ENCODE measurements around the gene ZNF180.
"Not testable (repeated sequence)": the region's sequence is repeated elsewhere in the genome, so short reads cannot be mapped to it uniquely, and the experiment has no call there.

ZNF180 gene

DNA sequence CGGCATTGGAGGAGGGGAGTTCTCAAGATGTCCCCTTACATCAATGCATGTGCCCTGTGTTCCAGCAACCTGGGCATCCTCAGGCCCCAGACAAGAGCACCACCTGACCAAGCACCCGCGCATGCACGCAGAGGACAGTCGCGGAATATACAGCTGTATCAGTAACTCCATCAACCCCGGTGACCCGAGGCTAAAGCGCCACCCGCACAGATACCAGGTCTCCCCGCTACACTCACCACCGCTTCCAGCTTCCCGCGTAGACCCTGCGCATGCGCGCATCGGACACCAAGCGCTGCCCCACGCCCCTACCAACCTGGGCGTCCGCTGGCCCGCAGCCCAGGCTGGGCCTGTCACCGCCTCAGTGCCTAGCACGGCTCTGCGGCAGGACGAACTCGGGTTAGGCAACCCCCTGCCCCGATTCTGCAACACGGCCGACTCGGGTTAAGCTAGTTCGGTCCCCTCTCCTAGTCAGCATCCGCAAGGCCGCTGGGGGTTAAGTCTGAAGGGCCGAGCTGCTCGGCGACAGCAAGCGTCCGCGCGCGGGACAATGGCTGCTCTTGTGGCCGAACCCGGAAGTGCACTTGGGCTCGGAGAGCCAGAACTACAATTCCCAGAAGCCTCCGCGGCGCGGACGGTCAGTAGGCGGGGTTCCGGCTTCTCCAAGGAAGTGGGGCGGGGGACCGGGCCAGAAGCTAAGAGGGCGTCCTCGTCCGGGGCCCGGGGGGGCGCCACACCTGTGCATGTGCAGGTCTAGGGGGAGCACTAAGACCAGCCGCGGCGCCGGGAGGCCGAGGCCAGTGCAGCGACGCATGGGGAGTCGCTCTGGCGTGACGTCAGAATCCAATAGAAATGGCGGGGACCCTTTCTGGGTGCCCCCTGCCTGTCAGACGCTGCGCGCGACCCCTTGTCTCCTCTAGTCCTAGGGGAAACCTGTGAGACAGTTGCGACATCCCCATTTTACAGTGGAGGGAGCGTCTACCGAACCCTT is at the start of gene ZNF180:
Gene ZNF180 (minus strand): TSS at position 561 of the 988 bp plus-strand sequence. CDS start 3,188 bp downstream, outside the sequence.
- H3K27ac Mint-ChIP-seq, result peak within 1 kb of the TSS; percentile 94
- H3K4me3 Mint-ChIP-seq, result peak within 1 kb of the TSS; percentile 90
- peaks cover 33% of the 10 kb centered on the region for H3K9me3 Mint-ChIP-seq
- H3K4me1 Mint-ChIP-seq, result peaks cover 46% of the 10 kb centered on the region
- DNase-seq (ENCODE audit: low spot score in 2 of 2) (peak; percentile 93 to 97), ATAC-seq (peak; percentile 92)
- peaks cover 51% of the 10 kb centered on the region for H3K36me3 Mint-ChIP-seq

- peaks cover 18% of the 10 kb centered on the region for H3K9me3 Mint-ChIP-seq
- no peak for DNase-seq (ENCODE audit: low spot score in 2 of 2)
- no peaks in the 10 kb centered on the region for H3K4me1 Mint-ChIP-seq
- H3K27ac Mint-ChIP-seq, result no peak overlapping the region
- no peak overlapping the region for H3K4me3 Mint-ChIP-seq
- no peak for ATAC-seq
- H3K36me3 Mint-ChIP-seq, result no peaks in the 10 kb centered on the region
Observed at GRCh38 chr19:44549507-44549906, 49.2 kb upstream of the ZNF180 start.

GRCh38 chr19:44548736-44549135 is 48.4 kb upstream of the ZNF180 start:
- H3K9me3 Mint-ChIP-seq, result peaks cover 18% of the 10 kb centered on the region
- no peak for ATAC-seq
- no peak for DNase-seq (ENCODE audit: low spot score in 2 of 2)
- no peak overlapping the region for H3K4me3 Mint-ChIP-seq
- H3K36me3 Mint-ChIP-seq, result no peaks in the 10 kb centered on the region
- H3K4me1 Mint-ChIP-seq, result no peaks in the 10 kb centered on the region
- H3K27ac Mint-ChIP-seq, result no peak overlapping the region

DNA sequence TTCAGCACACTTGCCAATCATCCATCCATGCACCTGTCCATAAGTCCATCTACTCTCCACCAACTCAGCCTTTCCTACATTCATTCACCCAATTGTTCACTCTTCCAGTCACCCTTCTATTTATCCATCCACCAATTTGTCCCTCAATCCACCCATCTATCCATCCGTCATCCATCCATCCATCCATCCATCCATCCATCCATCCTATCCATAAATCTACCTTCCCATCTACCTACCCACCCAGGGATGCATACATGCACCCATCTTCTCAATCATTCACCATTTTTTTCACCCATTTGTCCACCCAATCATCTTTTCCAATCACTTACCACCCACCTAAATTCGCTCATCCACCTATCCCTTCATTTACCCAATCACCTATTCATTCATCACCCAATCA is 43.7 kb upstream of the ZNF180 start:
- Mint-ChIP-seq H3K9me3 (peaks cover 13% of the 10 kb centered on the region), H3K36me3 (no peaks in the 10 kb centered on the region), H3K4me3 (no peak overlapping the region), H3K27ac (no peak overlapping the region), H3K4me1 (no peaks in the 10 kb centered on the region)
- DNase-seq (ENCODE audit: low spot score in 2 of 2), result no peak
- no peak for ATAC-seq

DNA sequence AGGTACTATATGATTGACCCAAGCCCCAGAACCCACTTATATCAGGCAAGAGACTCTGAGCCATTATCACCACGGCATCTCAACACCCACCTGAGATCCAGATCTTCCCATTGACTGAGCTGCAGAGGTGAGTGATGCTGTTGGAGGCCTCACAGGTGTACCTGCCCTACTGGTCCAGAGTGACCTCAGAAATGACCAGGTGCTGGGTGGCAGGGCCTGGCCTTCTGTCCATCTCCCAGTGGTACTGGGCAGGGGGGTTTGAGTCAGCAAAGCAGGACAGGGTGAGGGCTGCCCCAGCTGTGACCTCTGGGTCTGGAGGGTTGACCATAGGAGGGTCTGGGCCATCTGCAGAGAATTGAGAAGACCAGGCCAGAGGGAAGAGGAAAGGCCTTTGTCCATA is 42.3 kb upstream of the ZNF180 start:
- no peaks in the 10 kb centered on the region for H3K4me1 Mint-ChIP-seq
- peaks cover 18% of the 10 kb centered on the region for H3K9me3 Mint-ChIP-seq
- no peaks in the 10 kb centered on the region for H3K36me3 Mint-ChIP-seq
- ATAC-seq (no peak), DNase-seq (ENCODE audit: low spot score in 2 of 2) (no peak)
- no peak overlapping the region for H3K4me3 Mint-ChIP-seq
- H3K27ac Mint-ChIP-seq, result no peak overlapping the region

- no peak for ATAC-seq
- H3K27ac Mint-ChIP-seq, result no peak overlapping the region
- peaks cover 18% of the 10 kb centered on the region for H3K9me3 Mint-ChIP-seq
- no peak for DNase-seq (ENCODE audit: low spot score in 2 of 2)
- H3K4me3 Mint-ChIP-seq, result no peak overlapping the region
- H3K36me3 Mint-ChIP-seq, result no peaks in the 10 kb centered on the region
- H3K4me1 Mint-ChIP-seq, result no peaks in the 10 kb centered on the region
Observed at GRCh38 chr19:44540736-44541135, 40.4 kb upstream of the ZNF180 start.

DNA sequence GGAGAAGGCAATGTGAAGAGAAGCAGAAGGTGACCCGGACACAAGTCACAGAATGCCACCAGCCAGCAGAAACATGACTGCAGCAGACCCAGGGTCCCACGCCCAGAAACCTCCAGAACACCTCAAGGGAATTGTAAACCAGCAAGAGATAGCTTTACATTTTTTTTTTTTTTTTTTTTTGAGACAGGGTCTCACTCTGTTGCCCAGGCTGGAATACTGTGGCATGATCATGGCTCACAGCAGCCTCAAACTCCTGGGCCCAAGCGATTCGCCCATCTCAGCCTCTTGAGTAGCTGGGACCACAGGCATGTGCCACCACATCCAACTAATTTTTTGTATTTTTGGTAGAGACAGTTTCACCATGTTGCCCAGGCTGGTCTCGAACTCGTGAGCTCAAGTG is 39.7 kb upstream of the ZNF180 start:
- H3K9me3 Mint-ChIP-seq, result peaks cover 22% of the 10 kb centered on the region
- DNase-seq (ENCODE audit: low spot score in 2 of 2), result no peak
- no peak overlapping the region for H3K27ac Mint-ChIP-seq
- no peak overlapping the region for H3K4me3 Mint-ChIP-seq
- ATAC-seq, result no peak
- H3K4me1 Mint-ChIP-seq, result no peaks in the 10 kb centered on the region
- H3K36me3 Mint-ChIP-seq, result no peaks in the 10 kb centered on the region

- H3K27ac Mint-ChIP-seq, result no peak overlapping the region
- H3K36me3 Mint-ChIP-seq, result no peaks in the 10 kb centered on the region
- H3K4me3 Mint-ChIP-seq, result no peak overlapping the region
- no peak for DNase-seq (ENCODE audit: low spot score in 2 of 2)
- H3K4me1 Mint-ChIP-seq, result no peaks in the 10 kb centered on the region
- H3K9me3 Mint-ChIP-seq, result peaks cover 23% of the 10 kb centered on the region
- ATAC-seq, result no peak
Observed at GRCh38 chr19:44539236-44539826, 39.0 kb upstream of the ZNF180 start.

DNA sequence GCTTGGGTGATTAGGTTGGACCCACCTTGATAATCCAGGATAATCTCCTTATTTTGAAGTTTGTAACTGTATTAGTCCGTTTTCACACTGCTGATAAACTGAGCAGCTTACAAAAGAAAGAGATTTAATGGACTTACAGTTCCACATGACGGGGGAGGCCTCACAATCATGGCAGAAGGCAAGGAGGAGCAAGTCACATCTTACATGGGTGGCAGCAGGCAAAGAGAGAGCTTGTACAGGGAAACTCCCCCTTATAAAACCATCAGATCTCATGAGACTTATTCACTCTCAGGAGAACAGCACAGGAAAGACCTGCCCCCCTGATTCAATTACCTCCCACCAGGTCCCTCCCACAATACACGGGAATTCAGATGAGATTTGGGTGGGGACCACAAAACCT is 35.0 kb upstream of the ZNF180 start:
- H3K9me3 Mint-ChIP-seq, result peaks cover 18% of the 10 kb centered on the region
- DNase-seq (ENCODE audit: low spot score in 2 of 2); H3K36me3 Mint-ChIP-seq; H3K4me1 Mint-ChIP-seq; H3K4me3 Mint-ChIP-seq; ATAC-seq; H3K27ac Mint-ChIP-seq: not testable (repeated sequence)

DNA sequence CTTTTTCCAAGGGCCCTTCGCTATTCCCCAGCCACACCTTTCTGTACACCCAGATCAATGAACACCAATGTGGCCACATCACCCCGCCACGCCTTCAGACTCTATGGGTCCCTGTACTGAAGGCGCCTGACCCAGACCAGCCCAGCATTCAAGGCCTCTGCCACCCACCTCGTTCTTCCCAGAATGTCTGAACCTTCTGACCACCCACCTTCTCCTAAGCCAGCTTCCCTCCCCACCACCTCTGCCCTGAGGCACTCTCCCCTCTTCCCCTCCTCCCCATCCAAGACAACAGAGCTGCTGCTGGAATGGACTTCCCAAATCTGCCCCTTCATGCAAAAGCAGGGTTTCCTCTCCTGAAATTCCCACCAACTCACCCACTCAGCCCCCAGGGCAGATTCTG is 32.5 kb upstream of the ZNF180 start:
- Mint-ChIP-seq H3K36me3 (no peaks in the 10 kb centered on the region), H3K4me1 (no peaks in the 10 kb centered on the region), H3K4me3 (no peak overlapping the region), H3K27ac (no peak overlapping the region), H3K9me3 (peaks cover 20% of the 10 kb centered on the region)
- ATAC-seq (no peak), DNase-seq (ENCODE audit: low spot score in 2 of 2) (no peak)

- ATAC-seq, result no peak
Observed at GRCh38 chr19:44530777-44531176, 30.5 kb upstream of the ZNF180 start.

GRCh38 chr19:44529536-44529935 is 29.2 kb upstream of the ZNF180 start, which contains the start of gene CEACAM20:
Gene CEACAM20, minus strand, starts transcription at chr19:44529675. Its CDS starts 166 bp downstream, at chr19:44529509.
- DNase-seq (ENCODE audit: low spot score in 2 of 2), result no peak
- no peak for ATAC-seq
- Mint-ChIP-seq H3K9me3 (peaks cover 11% of the 10 kb centered on the region), H3K27ac (no peak within 1 kb of the TSS), H3K4me1 (no peaks in the 10 kb centered on the region), H3K4me3 (no peak within 1 kb of the TSS), H3K36me3 (no peaks in the 10 kb centered on the region)

More at GRCh38 chr19:44530777-44531176, 30.5 kb upstream of the ZNF180 start:
- Mint-ChIP-seq H3K4me1 (no peaks in the 10 kb centered on the region), H3K4me3 (no peak overlapping the region), H3K9me3 (peaks cover 18% of the 10 kb centered on the region), H3K36me3 (no peaks in the 10 kb centered on the region), H3K27ac (no peak overlapping the region)
- no peak for DNase-seq (ENCODE audit: low spot score in 2 of 2)

DNA sequence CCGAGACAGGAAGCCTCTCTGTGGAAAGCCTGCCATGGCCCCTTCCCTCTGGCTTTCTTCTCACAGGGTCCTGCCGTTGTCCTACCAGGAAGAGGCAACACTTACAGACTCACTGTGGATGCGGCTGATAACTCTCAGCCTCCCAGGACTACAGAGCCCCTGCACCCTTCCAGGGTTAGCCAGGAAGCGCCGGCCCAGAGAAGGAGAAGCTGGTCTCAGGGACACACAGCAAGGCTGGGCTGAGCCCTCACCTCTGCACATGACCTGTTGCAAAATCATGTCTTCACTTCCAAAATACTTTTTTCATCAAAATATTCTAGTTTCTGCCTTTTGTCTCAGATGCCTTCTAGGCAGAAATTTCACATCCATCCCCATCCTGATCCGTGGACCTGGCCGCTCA is 27.2 kb upstream of the ZNF180 start:
- DNase-seq (ENCODE audit: low spot score in 2 of 2) (no peak), ATAC-seq (no peak)
- Mint-ChIP-seq H3K4me3 (no peak overlapping the region), H3K27ac (no peak overlapping the region), H3K36me3 (no peaks in the 10 kb centered on the region), H3K4me1 (no peaks in the 10 kb centered on the region), H3K9me3 (peaks cover 11% of the 10 kb centered on the region)

DNA sequence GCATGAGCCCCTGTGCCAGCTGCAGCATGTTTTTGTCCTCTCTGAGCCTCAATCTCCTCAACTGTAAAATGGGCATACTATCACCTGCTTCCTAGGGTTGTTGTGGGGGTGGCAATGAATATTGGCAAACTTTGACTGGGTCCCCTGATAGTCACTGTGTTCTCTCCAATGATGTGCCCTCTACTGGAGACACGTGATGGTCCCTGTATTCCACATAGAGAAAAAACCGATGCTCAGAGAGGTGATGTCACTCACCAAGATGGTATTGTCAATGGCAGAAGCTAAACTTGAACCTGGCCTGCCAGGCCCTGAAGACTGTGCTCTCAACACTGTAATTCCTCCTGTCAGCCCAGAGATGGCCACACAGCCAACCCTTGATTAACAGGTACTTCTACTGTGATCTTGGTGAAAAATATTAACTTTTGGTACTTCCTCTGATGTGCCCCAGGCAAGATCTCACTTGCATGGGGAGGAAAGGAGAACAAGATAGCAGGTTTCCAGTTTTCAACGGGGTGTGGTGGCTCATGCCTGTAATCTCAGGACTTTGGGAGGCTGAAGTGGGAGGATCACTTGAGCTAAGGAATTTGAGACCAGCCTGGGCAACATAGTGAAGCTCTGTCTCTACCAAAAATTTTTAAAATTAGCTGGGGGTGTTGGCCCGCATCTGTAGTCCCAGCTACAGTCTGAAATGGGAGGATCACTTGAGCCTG is 25.6 kb upstream of the ZNF180 start:
- Mint-ChIP-seq H3K4me1 (no peaks in the 10 kb centered on the region), H3K36me3 (no peaks in the 10 kb centered on the region), H3K9me3 (peaks cover 11% of the 10 kb centered on the region), H3K27ac (no peak overlapping the region), H3K4me3 (no peak overlapping the region)
- DNase-seq (ENCODE audit: low spot score in 2 of 2) (no peak), ATAC-seq (no peak)

GRCh38 chr19:44521370-44521769 is 21.0 kb upstream of the ZNF180 start:
- H3K9me3 Mint-ChIP-seq, result peaks cover 2% of the 10 kb centered on the region
- no peaks in the 10 kb centered on the region for H3K36me3 Mint-ChIP-seq

More at GRCh38 chr19:44521370-44521769, 21.0 kb upstream of the ZNF180 start:
- no peak for ATAC-seq
- DNase-seq (ENCODE audit: low spot score in 2 of 2), result no peak
- Mint-ChIP-seq H3K27ac (no peak overlapping the region), H3K4me3 (no peak overlapping the region), H3K4me1 (no peaks in the 10 kb centered on the region)
